GM04504 (cell line): ENCODE measurements around the gene HAPLN2.
"Not testable (repeated sequence)": the region's sequence is repeated elsewhere in the genome, so short reads cannot be mapped to it uniquely, and the experiment has no call there.

Experiments used
- DNase-seq: peaks from one replicate; pipeline ENCODE4 v3.0.0-alpha.2; 2012; ENCODE audit warnings: low read depth

HAPLN2 gene

GRCh38 chr1:156592158-156592909 lies 26.9 kb upstream of the HAPLN2 start:
- no peak for DNase-seq

- DNase-seq: no peak
Observed at GRCh38 chr1:156592910-156593660, 26.1 kb upstream of the HAPLN2 start.

DNA sequence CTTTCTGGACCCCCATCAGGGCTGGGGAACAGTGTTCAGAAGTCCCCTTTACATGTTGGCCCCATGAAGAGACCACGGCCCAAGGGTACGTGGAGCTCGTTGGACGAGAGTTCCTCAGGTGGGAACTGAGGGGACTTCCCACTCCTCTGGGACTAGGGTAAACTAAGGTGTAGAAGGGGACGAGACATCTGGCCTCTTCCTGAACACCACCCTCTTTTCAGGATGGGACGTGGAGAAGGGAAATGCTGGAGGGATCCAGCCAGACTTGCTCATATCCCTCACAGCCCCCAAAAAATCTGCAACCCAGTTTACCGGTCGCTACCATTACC lies 25.6 kb upstream of the HAPLN2 start:
- DNase-seq: no peak

DNA sequence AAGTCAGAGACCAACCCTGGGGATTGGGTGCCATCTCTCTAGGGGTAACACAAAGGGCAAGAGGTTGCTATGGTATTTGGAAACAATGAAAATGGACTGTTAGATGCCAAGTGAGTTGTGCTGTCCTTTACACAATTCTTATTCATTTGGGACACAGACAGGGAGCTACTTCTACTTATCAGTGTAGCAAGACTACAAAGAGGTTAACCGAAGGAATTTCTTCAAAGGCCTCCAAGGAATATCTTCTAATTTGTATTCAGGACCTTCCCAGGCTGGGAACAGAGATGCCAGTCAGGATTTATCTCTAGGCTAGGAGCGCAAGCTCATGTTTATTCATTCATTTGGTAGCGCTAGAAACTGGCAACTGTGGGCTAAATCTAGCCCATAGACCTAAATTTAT lies 25.0 kb upstream of the HAPLN2 start:
- no peak for DNase-seq

- no peak for DNase-seq
Observed at GRCh38 chr1:156595016-156595415, 24.2 kb upstream of the HAPLN2 start.

GRCh38 chr1:156596426-156596825 lies 22.8 kb upstream of the HAPLN2 start:
- no peak for DNase-seq

DNA sequence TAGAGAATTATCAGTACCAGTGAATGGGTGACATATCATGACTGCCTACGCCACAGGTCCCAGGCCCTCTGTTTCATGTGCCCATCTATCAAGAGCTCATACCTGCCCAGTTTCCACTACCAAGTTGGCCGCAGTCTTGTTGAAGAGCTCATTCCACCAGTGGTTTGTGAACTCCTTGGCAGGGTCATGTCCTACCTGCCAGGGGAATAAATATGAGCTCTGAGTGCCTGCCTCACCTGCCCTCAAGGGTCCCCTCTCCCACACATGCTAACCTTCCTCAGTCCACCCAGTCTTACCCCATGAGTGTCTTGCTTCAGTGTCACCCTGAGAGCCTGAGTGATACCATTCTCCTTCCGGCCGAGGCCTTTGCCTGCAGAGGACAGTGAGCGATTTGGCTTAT lies 21.1 kb upstream of the HAPLN2 start:
- no peak for DNase-seq

DNA sequence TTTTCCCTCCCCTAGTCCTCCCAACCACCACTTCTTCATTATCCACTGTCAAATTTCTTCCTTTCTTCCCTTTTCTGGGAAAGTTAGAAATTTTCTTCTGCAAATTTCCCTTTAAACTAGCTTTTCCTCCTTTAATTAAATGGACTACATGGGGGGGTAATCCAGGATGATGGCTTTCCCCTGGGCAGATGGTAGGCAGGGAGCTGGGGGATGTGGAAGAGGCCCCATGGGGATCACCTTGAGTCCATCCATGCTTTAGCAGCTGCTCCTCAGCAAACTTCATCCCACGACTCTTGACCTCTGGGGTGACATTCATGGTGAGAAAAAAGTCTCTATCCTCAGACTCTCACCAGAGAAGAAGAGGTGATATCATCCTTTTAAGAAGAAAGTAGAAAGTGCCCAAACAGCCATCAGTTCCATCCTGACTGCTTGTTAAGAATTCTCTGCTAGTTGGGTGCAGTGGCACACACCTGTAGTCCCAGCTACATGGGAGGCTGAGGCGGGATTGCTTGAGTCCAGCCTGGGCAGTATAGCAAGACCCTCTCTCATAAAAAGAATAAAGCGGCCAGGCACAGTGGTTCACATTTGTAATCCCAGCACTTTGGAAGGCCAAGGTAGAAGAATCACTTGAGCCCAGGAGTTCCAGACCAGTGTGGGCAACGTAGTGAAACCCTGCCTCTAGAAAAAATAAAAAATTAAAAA lies 20.3 kb upstream of the HAPLN2 start:
- no peak for DNase-seq

DNA sequence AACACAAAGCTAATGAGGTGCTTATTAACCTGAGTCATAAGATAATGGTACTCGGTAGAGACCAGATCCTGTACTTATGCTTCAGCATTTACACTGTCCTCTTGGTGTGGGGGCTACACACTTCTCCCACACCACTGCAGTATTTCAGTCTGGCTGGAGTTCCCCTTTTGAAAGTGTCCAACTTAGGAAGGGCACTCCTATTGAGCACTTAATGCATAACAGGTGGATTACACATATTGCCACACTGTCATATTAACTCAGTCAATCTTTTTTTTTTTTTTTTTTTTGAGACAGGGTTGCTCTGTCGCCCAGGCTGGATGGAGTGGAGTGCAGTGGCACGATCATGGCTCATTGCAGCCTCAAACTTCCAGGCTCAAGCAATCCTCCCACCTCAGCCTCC lies 19.4 kb upstream of the HAPLN2 start:
- DNase-seq: no peak

GRCh38 chr1:156600733-156601121 lies 18.5 kb upstream of the HAPLN2 start:
- no peak for DNase-seq

GRCh38 chr1:156601122-156601830 lies 17.9 kb upstream of the HAPLN2 start, which contains the start of gene GPATCH4:
TSS of gene GPATCH4 (minus strand) at chr1:156601479.
- peak; percentile 84 for DNase-seq

DNA sequence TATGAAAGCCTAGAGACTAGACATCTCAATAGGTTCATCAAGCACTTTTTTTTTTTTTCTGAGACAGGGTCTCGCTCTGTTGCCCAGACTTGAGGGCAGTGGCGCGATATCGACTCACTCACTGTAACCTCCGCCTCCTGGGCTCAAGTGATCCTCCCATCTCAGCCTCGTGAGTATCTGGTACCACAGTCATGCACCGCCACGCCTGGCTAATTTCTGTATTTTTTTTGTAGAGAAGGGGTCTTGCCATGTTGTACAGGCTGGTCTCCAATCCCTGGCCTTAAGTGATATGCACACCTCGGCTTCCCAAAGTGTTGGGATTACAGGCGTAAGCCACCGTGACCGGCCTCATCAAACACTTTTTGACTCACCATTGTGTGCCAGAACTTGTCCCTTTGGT lies 17.3 kb upstream of the HAPLN2 start:
- DNase-seq: no peak

- DNase-seq: no peak
Observed at GRCh38 chr1:156602557-156602993, 16.6 kb upstream of the HAPLN2 start.

GRCh38 chr1:156607344-156607743 lies 11.9 kb upstream of the HAPLN2 start:
- DNase-seq: not testable (repeated sequence)

- peak; percentile 50 for DNase-seq
Observed at GRCh38 chr1:156608036-156608674, 11.1 kb upstream of the HAPLN2 start.

- no peak for DNase-seq
Observed at GRCh38 chr1:156608981-156609380, 10.2 kb upstream of the HAPLN2 start.

- DNase-seq: not testable (repeated sequence)
Observed at GRCh38 chr1:156610072-156610471, 9.1 kb upstream of the HAPLN2 start.

- DNase-seq: no peak
Observed at GRCh38 chr1:156612666-156613065, 6.5 kb upstream of the HAPLN2 start.

DNA sequence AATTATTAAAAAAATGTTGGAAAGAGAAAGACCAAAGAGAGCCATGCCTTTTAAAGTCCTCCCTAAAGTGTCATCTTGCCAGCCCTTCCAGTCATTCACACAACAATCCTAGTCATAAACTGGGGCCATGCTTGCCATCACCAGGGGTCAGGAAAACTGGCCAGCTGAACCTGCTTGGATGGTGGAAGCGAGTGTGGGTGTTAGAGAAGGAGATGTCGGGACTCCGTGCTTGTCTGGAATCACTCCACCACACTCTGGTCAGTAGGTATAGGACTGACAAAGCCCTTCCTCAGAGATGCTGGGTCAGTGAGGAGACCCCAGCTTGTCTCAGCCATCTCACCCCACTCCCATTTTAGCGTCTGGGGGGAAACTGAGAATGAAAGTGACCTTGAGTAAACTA lies 3.3 kb upstream of the HAPLN2 start:
- DNase-seq: no peak

- DNase-seq: no peak
Observed at GRCh38 chr1:156616463-156616862, 2.8 kb upstream of the HAPLN2 start.

DNA sequence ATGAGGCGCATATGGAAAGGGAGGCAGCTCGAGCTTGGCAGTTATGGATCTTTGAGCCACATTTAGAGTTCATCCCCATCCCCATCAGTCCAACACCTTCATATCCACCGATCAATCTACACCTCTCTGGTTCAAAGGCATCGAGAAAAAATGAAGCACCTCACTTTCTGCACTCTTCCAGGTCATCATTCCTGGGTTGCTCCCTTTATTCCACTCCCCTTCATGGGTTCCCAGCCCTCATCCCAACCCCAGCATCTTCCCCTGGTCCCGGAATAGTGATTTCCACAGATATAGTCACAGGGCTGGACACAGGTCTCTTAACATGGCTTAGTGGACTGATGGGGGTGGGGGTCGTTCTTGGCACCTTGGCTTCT lies 354 bp downstream of the HAPLN2 start:
- no peak for DNase-seq
